ENCODE measurements around the gene SHISA2. TPM values are rescaled to one million over a fixed set of nuclear protein-coding genes. Genes with fewer than 3 reads are reported as not detected.

The SHISA2 gene
- total and polyA plus RNA-seq, 2 of the 8 experiments (the other 6 are each of a cell fraction or from before 2014, with no cell fraction given), result 10.2 to 23.8 TPM

DNA sequence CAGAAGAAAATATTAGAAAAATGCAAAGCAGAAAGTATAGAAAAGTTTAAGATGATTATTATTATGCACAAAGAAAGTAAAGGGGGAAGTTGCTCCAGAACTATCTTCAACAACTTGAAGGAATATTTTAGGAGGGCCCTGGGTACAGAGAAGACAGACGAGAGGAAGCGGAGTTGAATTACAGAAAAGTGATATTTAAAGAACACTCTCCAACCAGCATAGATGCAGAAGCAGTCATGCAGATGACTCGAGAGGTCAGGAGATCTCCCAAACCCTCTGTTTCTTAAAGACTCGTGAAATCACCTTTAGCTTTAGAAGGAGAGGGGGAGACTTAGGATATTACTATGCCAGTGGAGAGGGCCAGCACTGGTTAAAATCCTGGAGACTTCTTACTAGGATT, 8.5 kb upstream of the SHISA2 start (continued):
- no peak for TF ChIP-seq TAF7 (optimal IDR thresholded peaks at IDR 0.05; ENCODE audit: borderline replicate concordance, low read depth, low read length)
- TF ChIP-seq FOSL1 (IDR thresholded peaks at IDR 0.05; ENCODE audit: insufficient read depth, low read depth, low read length), result no peak
- TF ChIP-seq RNF2 (IDR thresholded peaks at IDR 0.05; ENCODE audit: borderline replicate concordance, low read depth, low read length, missing control alignments, poor library complexity, severe bottlenecking), result no peak
- no peak for TF ChIP-seq SP1 (IDR thresholded peaks at IDR 0.05; ENCODE audit: low read depth, low read length)
